HuH-7.5 (cell line): Measurements from ENCODE around the gene MTA3.
A peak's percentile ranks its signal among the peaks of the same experiment; 100 is the strongest.
"Not testable (repeated sequence)": the region's sequence is repeated elsewhere in the genome, so short reads cannot be mapped to it uniquely, and the experiment has no call there.

Experiments used
- DNase-seq: peaks from one replicate; pipeline ENCODE4 v3.0.0; 2011; ENCODE audit warnings: low spot score

The MTA3 gene

DNA sequence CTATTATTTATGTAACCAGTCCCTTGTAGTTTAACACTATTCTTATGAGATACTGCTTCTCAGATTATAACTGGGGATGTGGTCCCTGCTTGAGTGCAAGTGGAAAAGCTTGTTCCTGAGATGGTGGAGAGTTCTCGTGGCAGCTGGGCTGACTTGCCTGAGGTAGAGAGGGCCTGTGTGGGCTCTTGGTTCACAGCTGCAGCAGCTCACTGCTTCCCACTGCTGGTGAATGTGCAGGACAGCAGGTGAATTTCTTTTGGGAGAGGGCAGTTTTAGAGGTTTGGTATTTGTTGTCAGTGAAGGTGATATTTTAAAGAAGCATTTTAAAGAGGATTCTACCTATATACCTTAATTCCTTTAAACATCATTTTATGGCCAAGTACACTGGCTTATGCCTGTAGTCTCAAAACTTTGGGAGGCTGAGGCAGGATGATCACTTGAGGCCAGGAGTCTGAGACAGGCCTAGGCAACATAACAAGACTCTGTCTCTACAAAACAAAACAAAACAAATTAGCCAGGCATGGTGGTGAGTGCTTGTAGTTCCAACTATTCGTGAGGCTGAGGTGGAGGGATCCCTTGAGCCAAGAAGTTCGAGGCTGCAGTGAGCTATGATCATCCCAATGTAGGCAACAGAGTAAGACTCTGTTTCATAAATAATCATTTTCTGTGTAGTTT is 94.8 kb downstream of the MTA3 start:
- DNase-seq = peak; percentile 46

DNA sequence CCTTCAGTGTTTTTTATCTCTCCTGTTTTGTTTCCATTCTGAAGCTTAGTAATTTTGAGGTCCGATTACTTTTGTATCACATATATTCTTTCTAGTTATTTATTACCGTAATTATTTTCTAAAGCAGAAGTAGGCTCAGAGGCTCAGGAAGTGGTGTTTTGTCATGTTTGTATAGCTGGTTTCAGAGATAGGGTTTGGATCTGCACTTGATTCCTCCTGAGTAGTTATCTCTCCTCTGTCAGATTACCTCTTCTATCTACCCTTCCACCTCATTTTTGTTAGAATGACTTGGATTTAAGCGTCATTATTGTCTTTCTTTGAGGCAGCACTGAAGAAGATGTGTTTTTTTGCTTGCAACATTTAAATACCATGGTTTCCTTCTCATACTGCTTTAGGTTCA is 95.4 kb downstream of the MTA3 start:
- no peak for DNase-seq

DNA sequence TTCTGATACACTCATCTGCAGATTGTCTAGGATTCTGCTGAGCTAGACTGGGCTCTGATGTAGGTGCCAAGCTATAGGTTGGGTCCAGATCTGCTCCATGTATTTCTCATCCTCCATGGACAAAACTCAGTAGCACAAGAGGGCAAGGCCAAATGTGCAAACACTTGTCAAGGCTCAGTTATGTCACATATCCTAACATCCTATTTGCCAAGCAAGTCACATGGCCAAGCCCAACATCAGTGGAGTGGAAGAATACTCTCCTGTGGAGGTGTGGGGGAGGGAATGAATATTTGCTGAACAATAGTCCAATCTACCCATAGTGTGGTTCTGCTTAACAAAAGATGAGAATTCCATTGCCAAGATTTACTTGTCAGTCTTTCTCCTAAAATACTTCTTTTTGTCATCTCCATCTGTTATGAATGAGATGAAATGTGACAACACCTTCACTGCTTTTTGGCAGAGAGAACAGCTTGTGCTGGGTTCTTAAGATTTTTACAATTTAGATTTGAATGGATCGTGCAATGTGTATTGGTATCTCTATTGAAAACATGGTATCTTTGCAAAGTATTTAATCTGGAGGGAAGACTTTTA is 105.7 kb downstream of the MTA3 start:
- no peak for DNase-seq

DNA sequence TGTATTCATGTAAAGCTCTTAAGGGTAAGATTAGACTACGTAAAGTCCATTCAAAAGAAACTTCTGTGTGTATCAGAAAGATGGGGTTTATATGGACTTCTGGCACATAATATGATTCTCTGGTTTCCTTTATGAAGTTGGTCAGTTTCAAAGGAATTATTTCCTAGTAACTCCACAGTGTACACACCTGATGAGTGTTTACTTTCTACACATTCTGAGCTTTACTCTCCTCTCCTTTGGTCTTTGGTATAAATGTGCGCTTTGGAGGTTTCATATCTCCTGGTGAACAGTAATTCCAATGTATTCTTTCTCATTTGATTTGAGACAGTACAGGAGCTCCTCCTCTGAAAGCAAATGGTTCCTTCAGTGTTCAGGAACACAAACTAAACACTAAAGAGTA is 107.4 kb downstream of the MTA3 start:
- DNase-seq = no peak

DNA sequence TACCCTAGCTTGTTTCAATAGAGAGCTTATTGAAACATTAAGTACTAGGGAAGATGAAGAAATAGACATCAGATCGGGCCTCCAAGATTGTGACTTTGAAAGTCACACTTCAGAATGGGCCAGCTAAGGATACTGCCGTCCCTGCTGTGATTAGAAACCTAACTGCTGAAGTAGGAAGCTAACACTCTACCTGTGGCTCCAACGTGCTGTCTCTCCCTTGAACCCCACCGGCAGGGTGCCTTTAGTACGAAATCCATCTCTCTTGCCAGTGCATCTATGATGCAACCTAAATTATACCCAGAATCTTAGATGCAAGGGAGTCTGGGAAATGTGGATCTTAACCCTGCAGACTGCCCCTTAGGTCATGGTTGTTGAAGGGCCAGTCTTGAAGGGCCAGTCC is 116.9 kb downstream of the MTA3 start:
- DNase-seq = no peak

DNA sequence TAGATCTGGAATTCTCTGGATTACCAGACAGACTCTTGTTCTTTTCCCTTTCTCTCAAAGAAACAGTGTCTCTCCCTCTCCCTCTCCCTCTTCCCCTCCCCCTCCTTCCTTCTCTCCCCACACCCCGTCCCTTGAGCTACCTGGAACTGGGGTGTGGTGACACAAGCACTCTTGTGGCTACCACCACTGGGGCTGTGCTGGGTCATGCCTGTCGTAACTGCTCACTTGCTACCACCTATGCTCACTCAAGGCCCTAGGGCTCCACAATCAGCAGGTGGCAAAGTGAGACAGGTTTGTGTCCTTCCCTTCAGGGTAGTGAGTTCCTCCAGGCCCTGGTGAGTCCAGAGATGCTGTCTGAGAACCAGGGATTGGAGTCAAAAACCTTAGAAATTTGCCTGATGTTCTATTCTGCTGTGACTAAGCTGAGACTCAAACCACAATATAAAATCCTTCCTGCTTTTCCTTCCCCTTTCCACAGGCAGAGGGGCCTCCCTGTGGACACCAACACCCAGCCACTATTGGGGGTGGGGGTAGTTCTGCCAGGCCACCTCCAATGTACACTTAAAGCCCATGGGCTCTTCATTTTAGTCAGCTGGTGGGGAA is 124.7 kb downstream of the MTA3 start:
- DNase-seq = no peak

DNA sequence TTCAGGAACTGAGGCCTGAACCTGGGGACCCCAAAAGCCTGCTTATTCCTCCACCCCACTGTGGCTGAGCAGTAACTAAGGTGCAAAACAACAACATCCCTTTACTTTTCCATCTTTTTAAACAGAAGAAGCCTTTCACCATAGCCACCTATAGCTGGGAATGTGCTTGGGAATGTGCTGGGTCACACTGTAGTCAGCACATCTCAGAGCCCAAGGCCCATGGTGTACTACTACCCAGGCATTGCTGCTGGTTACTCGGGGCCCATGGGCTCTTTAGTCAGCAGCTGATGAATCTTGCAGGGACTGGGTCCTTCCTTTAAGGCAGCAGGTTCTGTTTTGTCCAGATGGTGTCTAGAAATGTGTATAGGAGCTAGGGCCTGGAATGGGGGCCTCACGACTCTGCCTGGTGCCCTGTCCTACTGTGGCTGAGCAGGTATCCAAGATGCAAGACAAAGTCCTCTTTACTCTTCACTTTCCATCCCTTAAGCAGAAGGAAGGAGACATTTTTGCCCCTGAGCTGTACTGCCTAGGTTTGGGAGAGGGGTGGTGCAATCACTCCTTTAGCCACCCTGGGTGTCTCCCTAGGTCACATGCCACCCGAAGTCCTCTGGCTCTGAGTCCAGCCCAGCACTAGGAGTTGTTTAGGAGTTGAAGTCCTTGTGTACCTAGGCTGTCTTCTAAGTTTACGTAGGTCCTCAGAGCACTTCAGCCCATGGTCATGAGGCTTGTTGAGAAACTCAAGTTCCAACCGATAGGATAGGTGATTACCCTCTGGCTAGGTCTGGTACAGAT is 125.5 kb downstream of the MTA3 start:
- DNase-seq = no peak

DNA sequence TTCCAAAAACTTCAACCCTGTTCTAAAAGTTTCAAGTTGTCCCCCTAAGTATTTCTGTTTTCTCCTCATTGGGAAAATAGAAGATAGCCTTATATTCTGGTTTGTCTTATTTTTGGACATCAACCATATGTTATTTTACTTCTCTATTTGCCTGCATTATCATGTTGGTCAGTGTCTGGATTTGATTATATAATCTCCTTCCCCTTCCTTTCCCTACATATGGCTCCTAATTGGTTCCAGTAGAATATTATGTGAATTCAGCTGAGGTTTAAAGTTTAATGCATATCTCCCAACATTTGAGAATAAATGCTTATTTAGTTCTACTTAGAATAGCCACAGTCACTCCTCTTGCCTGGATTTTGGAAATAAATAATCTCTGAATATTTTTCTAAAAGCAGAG is 128.6 kb downstream of the MTA3 start:
- no peak for DNase-seq

DNA sequence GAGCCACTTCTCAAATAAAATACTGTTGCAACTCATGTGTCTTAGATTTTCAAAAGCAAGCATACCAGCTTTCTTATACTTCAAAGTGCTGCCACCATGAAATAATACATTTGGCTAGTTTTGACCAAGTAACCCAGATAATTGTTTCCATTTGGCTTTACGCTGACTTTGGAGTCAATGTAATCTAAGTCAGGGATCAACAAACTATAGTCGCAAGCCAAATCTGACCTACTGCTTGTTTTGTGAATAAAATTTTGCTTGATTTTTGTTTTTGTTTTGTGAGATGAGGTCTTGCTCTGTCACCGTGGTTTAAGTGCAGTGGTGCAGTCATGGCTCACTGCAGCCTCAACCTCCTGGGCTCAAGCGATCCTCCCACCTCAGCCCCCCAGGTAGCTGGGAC is 130.5 kb downstream of the MTA3 start:
- no peak for DNase-seq

DNA sequence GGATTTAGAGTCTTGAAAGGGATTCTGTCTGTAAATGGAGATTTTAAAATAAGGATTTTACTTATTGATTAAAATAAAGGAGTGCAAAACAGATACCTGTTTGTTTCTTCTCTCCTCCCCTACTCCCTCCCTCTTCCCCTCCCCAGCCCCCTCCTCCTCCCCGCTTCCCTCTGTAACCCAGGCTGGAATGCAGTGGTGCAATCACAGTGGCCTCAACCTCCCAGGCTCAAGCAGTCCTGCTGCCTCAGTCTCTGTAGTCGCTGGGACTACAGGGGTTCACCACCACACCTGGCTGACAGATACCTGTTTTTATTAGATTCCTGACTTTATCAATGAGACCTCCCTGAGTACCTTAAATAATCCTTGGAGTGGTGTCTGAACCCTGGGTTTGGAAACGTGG is 138.4 kb downstream of the MTA3 start:
- DNase-seq = no peak

DNA sequence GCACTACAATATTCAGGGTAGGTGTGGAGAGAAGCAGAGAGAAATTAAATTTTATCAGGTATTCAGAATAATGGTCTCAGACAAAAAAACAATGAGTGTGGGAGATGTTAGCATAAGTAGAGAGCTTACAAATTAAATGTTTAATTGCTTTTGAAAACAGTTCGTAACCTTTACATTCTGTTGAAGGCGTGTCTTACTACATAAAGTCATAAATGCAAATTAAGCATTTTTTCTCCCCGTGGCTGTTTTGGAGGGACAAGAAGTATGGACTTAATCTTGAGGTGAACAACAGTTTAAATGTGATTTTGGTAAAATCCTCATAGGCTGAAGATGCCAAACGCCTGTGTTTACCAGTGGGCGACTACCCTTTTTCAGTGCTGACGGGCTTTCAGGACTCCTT is 139.7 kb downstream of the MTA3 start:
- DNase-seq = no peak

DNA sequence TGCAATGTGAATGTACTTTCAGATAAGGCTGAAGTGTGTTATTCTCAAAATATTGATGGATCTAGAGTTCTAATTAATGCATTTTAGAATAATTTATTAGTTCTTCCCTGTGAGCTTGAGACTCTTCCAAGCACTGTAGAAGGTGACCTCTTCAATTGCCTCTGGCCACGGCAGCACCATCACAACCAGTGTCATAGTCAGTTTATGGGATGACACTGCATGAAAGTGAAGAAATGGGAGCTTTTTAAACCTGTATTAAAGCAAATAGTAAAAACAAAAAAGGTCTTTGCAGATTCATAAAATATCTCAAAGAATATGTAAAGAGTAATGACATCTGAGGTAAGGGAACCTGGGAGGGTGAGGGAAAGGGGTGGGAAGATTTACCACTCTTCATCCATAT is 143.5 kb downstream of the MTA3 start:
- DNase-seq = no peak

DNA sequence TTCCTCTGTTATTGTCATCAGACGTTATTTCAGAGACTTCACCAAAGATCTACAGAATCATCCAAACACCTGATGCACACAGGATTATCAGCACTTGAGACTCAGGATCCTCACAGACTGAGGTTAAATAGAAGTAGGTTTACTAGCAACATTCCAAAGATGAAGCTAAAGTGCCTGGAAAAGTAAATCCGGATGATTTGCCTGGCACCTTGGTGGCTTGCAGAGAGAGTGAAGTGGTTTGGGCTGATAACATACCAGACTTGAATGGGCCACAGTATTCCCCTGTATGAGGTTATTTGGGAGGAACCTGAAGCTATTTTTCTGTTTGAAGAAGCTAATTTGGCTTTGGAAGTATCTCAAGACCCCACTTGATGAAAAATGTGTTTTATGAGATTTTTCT is 144.5 kb downstream of the MTA3 start:
- DNase-seq = no peak

DNA sequence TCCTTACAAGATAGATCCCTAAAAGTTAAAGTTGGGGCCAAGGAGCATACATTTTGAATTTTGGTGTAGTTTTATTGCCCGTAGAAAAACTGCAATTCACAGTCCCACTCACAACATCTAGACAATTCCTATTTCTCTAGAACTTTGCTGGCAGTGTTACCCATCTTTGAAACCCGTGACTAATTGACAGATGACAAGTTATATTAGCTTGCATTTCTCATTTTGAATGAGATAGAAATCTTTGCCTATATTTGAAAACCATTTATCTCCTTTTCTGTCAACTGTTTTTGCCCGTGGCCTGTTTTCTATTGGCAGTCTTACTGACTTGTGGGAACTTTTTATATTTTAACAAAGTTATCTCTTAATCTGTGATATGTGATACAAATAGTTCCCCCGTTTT is 145.5 kb downstream of the MTA3 start:
- DNase-seq = no peak

DNA sequence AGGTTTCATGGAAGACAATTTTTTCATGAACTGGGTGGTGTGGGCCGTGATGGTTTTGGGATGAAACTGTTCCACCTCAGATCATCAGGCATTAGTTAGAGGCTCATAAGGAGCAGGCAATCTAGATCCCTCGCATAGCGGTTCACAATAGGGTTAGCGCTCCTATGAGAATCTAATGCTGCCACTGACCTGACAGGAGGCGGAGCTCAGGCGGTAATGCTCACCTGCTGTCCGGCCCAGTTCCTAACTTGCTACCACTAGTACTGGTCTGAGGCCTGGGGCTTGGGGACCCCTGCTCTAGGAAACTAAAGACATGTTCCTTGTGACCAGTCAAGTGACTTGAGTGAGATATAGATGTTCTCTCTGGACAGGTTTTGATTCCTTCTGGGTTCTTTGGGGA is 146.3 kb downstream of the MTA3 start:
- DNase-seq = no peak

DNA sequence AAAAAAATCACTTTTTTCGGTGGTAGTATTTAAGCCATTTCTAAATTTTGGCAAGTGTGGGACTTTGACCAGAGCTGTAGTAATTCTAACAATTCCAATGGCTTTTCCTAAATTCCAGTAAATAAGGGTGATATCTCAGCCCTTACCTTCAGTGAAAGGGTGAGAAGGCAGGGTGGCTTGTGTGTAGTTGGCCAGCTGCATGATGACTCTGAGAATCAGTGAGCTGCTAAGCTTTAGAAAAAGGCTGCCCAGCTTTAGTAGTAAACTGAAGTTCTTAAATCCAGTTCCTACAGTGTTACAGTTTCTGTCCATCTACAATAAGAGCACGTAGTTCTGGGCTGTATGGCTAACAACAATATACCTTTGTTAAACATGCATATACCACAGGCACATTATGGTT is 153.5 kb downstream of the MTA3 start:
- DNase-seq = no peak

DNA sequence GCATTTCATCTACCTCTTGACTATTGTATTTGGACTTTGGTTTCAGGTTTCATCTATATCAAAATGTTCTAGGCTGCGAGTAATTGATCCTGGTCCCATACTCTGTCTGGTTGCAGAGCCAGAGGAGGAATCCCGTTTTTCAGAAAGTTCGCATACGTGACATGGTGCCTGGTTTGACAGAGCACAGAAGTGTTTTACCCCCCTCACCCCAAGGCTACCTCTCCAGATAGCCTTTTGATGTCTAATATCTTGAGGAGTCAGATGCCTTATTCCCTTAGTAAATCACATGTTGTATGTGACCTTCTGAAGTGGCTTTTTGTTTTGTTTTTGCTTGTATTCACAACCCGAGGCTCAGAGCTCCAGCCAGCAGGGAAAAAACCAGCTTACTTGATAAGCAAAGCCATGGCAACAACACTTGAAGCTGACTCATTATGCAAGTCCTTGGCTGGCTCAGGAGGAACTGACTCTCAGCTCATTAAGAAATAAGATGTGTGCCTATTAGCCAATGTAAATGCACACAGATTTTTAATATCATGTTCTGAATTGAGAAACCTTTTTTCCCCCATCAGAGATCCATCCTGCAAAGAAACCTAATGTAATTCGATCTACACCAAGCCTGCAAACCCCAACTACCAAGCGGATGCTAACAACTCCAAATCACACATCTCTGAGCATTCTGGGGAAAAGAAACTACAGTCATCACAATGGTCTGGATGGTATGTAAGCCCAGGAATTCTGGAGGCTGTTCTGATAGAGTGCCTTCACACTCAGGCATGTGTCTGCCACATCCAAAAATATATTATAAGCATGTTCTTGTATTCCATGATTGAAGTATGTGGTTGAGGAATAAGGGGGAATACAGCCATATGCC is 154.1 kb downstream of the MTA3 start:
- DNase-seq = no peak

DNA sequence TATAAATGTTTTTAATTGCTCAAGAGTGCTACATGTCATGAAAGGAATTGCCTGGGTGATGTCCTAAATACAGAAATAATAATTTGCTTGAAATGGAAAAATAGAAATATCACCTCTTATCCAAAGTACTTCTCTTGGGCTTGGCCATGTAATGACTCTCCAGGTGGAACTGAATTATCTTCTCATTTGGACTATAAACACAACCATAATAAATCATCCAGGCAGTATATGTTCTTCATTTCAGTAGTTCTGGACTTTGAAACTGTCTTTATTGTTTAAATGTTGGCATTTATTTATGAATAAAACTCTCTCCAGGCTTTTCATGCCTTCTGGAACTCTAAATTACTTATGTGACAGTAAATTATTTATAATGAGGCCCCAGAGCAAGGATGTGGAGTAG is 155.0 kb downstream of the MTA3 start:
- DNase-seq = no peak

DNA sequence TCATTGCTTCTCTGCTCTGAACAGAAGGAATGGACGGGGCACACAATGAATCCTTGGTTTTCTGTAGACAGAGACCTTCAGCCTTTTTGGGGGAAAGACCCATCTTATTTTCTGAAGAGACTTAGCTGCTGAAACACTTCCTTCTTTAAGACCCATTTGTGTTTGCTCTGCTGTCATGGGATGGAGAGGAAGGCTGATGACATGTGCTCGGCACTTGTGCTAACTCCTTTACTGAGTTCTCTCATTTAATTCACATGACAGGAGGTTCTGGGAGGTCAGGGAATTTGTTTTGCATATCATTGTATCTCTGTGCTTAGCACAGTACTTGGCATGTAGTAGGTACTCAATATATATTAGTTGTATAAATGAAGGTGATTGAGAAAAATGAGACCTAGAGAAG is 156.5 kb downstream of the MTA3 start:
- no peak for DNase-seq

DNA sequence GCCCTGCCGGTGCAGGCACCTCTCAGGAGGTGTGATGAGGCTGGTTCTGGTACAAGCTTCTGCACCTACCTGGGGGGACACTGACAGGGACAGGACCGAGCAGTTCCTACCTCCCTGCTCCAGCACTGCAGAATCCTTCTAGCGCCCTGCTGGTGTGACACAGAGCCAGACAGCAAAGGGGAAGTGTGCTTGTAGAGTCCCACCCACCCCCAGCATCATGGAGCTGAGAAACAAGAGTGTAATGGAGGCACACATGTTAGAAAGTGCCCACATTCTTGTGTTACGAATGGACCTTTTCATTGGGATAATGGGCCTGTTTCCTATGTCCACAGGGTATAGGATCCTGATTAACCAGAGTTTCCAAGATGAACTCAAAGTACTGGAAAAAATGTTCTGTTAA is 157.2 kb downstream of the MTA3 start:
- DNase-seq = no peak

DNA sequence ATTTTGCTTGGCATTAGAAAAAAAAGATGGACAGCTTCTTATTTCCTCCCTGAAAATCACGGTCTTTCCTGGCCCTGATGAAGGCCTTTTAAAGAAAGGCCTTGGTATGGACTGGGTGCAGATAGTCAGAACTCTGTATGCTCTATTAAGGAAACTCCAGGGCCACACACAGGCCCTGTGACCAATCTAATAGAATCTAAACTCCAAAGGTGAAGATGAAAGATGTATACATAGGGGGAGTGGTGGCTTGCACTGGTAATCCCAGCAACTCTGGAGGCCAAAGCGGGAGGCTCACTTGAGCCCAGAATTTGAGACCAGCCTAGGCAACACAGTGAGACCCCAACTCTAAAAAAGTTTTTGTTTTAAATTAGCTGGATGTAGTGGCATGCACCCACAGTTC is 158.2 kb downstream of the MTA3 start:
- DNase-seq = no peak

DNA sequence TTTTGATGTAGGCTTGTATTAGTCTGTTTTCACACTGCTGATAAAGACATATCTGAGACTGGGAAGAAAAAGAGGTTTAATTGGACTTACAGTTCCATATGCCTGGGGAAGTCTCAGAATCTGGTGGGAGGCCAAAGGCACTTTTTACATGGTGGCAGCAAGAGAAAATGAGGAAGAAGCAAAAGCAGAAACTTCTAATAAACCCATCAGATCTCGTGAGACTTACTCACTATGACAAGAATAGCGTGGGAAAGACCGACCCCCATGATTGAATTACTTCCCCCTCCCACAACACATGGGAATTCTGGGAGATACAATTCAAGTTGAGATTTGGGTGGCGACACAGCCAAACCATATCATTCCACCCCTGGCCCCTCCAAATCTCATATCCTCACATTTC is 162.9 kb downstream of the MTA3 start:
- not testable (repeated sequence) for DNase-seq
